ENCODE data around the gene APBA2. TPM values are rescaled to one million over a fixed set of nuclear protein-coding genes. Genes with fewer than 3 reads are reported as not detected.

APBA2 gene
- total RNA-seq, 6 experiments from 2014 or later, result 5.3 to 6.5 (median 6.1) TPM

DNA sequence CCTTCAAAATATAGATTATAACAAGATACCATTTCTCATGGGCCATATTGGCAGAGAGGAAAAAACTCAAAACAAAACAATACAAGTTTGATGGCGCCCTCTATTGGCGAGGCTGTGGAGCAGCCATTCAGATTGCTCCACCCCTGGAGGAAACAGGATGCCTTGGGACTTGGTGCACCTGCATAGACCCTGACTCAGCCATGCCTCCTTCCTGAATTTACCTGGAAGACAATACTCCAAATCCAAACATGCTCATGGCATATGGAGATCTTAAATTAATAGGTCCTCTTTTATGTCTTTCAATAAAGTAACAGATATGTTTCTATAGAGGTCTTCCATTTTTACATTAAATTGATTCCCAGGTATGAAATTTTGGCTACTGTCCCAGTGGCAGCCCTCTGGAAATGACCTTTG is 90.0 kb downstream of the APBA2 start:
- H3K9me3 Mint-ChIP-seq, result peaks cover 4% of the 10 kb centered on the region; the same call in 1 of the 2 replicates
- H3K27me3 Mint-ChIP-seq (ENCODE audit: insufficient read depth), result peaks cover 2% of the 10 kb centered on the region; the same call in 1 of the 2 replicates
- peak; percentile 31 for DNase-seq
- H3K36me3 Mint-ChIP-seq (ENCODE audit: low read depth), result no peaks in the 10 kb centered on the region
- TF ChIP-seq, protein P1, sequence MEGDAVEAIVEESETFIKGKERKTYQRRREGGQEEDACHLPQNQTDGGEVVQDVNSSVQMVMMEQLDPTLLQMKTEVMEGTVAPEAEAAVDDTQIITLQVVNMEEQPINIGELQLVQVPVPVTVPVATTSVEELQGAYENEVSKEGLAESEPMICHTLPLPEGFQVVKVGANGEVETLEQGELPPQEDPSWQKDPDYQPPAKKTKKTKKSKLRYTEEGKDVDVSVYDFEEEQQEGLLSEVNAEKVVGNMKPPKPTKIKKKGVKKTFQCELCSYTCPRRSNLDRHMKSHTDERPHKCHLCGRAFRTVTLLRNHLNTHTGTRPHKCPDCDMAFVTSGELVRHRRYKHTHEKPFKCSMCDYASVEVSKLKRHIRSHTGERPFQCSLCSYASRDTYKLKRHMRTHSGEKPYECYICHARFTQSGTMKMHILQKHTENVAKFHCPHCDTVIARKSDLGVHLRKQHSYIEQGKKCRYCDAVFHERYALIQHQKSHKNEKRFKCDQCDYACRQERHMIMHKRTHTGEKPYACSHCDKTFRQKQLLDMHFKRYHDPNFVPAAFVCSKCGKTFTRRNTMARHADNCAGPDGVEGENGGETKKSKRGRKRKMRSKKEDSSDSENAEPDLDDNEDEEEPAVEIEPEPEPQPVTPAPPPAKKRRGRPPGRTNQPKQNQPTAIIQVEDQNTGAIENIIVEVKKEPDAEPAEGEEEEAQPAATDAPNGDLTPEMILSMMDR (IDR thresholded peaks at IDR 0.05), result peak; percentile 91
- peaks cover 21% of the 10 kb centered on the region for H3K4me1 Mint-ChIP-seq (ENCODE audit: low read depth)
- H3K27ac Mint-ChIP-seq, result no peak overlapping the region
- no peak overlapping the region for H3K4me3 Mint-ChIP-seq

DNA sequence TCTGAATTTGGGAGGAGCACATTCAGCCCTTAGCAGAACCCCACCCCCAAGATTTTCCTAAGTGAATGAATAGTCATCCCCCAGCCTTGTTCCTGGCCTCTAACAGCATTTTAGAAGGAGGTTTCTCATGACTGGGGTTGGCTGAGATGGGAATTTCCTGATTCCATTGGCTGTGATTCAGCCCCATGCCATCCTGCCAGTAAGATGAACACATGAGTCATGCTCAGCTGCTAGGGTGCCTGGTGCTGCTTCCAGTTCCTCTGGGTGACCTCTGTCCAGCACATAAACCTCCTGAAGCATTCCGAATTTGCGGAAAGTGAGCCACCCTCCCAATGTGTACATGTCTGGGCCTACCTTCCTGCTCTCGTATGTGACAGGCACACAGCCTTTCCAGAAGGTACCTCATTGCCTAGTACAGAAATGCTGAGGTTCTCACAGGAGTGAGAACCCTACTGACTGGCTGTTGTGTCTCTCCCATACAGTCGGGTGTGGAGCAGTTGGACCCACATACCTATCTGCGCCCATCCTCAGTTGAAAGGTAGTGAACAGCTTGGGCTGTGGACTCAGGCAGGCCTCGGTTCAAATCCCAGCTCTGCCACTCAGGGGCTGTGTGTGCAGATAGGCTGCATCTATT is 91.7 kb downstream of the APBA2 start:
- Mint-ChIP-seq H3K27me3 (ENCODE audit: insufficient read depth) (peaks cover 2% of the 10 kb centered on the region; the same call in 1 of the 2 replicates), H3K4me3 (peak overlapping the region; percentile 45; the same call in 1 of the 2 replicates), H3K27ac (peak overlapping the region; percentile 75), H3K9me3 (peaks cover 4% of the 10 kb centered on the region; the same call in 1 of the 2 replicates), H3K4me1 (ENCODE audit: low read depth) (peaks cover 29% of the 10 kb centered on the region), H3K36me3 (ENCODE audit: low read depth) (no peaks in the 10 kb centered on the region)
- TF ChIP-seq, protein P1 (IDR thresholded peaks at IDR 0.05), result no peak
- DNase-seq, result peak; percentile 92

DNA sequence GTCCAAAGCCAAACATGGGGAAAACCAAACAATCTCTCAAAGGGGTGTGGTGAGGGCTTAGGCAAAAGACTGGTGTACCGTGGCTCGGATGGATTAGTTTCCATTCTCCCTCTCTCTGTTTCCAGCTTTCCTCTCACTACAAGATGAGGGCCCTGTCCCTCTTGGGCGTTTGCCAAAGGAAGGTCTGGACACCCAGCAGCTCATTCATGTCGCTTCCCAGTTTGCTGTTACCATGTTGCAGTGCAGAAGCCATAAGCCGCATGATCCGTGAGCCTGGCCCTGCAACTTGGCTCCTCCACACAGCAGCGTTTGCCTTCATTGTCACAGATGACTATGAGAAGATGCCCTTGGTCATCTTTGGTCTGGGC is 92.2 kb downstream of the APBA2 start:
- H3K27me3 Mint-ChIP-seq (ENCODE audit: insufficient read depth), result peaks cover 2% of the 10 kb centered on the region; the same call in 1 of the 2 replicates
- peaks cover 4% of the 10 kb centered on the region; the same call in 1 of the 2 replicates for H3K9me3 Mint-ChIP-seq
- TF ChIP-seq, protein P1 (IDR thresholded peaks at IDR 0.05), result no peak
- H3K4me3 Mint-ChIP-seq, result no peak overlapping the region
- no peak overlapping the region for H3K27ac Mint-ChIP-seq
- peaks cover 29% of the 10 kb centered on the region for H3K4me1 Mint-ChIP-seq (ENCODE audit: low read depth)
- no peaks in the 10 kb centered on the region for H3K36me3 Mint-ChIP-seq (ENCODE audit: low read depth)
- DNase-seq, result no peak

DNA sequence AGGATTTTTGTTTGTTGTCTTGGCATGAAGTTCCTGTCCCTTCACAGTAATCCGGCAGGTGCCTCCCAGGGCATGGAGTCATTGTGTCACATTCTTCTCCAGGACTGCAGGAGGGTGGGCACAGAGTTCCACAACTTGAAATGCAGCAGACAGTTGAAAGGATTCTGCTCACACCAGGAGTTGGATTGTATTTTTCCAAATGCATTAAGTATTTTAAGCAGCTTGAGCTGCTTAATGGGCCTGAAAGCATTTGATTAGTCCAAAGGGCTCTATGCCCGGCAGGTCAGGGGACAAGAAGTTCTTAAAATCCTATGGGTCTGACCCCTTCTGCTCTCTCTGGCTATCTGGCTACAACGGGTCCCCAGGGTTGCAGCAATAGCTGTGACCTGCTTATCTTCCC is 92.9 kb downstream of the APBA2 start:
- H3K4me1 Mint-ChIP-seq (ENCODE audit: low read depth), result peaks cover 29% of the 10 kb centered on the region
- H3K9me3 Mint-ChIP-seq, result peaks cover 4% of the 10 kb centered on the region; the same call in 1 of the 2 replicates
- H3K4me3 Mint-ChIP-seq, result no peak overlapping the region
- H3K36me3 Mint-ChIP-seq (ENCODE audit: low read depth), result no peaks in the 10 kb centered on the region
- H3K27ac Mint-ChIP-seq, result no peak overlapping the region
- DNase-seq, result no peak
- TF ChIP-seq, protein P1 (IDR thresholded peaks at IDR 0.05), result no peak
- peaks cover 2% of the 10 kb centered on the region; the same call in 1 of the 2 replicates for H3K27me3 Mint-ChIP-seq (ENCODE audit: insufficient read depth)

DNA sequence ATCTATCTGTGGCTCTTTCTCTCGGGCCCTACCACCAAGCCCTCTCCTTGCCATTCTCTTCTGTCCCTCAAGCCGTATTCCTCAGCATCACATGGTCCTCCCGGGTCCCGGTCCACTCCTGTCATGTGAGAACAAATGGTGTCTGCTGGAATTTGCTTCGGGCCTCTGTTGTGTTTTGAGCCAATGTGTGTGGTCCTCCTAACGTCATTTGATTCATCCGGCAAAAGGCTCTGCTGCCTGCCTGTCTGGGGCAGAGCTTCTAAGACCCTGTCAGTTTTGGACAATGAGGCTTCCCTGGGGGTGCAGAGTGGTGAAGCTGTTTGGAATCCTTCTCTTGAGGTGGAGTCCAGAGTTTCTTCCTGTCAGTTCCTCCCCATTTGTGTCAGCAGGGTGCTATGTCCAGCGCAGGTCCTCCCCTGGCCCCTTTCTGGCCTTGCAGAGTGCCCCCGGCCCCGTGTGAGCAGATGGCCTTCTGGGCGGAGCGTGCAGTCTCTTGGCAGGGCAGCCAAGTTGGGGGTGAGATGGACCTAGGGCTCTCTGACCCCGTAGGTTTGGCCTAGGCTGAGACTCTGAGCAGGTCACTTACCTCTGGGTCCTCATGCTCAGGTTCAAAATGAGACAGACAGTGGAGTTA is 93.6 kb downstream of the APBA2 start:
- H3K36me3 Mint-ChIP-seq (ENCODE audit: low read depth), result no peaks in the 10 kb centered on the region
- no peak overlapping the region for H3K27ac Mint-ChIP-seq
- peaks cover 2% of the 10 kb centered on the region; the same call in 1 of the 2 replicates for H3K27me3 Mint-ChIP-seq (ENCODE audit: insufficient read depth)
- TF ChIP-seq, protein P1 (IDR thresholded peaks at IDR 0.05), result no peak
- H3K4me3 Mint-ChIP-seq, result no peak overlapping the region
- no peak for DNase-seq
- peaks cover 29% of the 10 kb centered on the region for H3K4me1 Mint-ChIP-seq (ENCODE audit: low read depth)
- peaks cover 4% of the 10 kb centered on the region; the same call in 1 of the 2 replicates for H3K9me3 Mint-ChIP-seq
